ENCODE results near the gene DQX1. TPM values are rescaled to one million over a fixed set of nuclear protein-coding genes. Genes with fewer than 3 reads are reported as not detected.
A peak's percentile ranks its signal among the peaks of the same experiment; 100 is the strongest.

DQX1 gene
- total RNA-seq, 1 donor from 2014 or later, result not detected

GRCh38 chr2:74512744-74513604, 13.1 kb downstream of the DQX1 start:
- H3K4me3 Mint-ChIP-seq (ENCODE audit: unreplicated experiment), result no peak overlapping the region
- DNase-seq (ENCODE audit: low spot score), result peak; percentile 66
- H3K36me3 Mint-ChIP-seq (ENCODE audit: low read depth), result peaks cover 1% of the 10 kb centered on the region
- no peak for TF ChIP-seq CTCF (IDR thresholded peaks at IDR 0.05)
- no peaks in the 10 kb centered on the region for H3K9me3 Mint-ChIP-seq (ENCODE audit: low read depth)
- no peak overlapping the region for H3K27ac Mint-ChIP-seq (ENCODE audit: unreplicated experiment)
- peaks cover 13% of the 10 kb centered on the region for H3K4me1 Mint-ChIP-seq (ENCODE audit: low read depth)
- peaks cover 63% of the 10 kb centered on the region for H3K27me3 Mint-ChIP-seq (ENCODE audit: low read depth)

GRCh38 chr2:74511104-74511989, 14.7 kb downstream of the DQX1 start:
- no peak for DNase-seq (ENCODE audit: low spot score)
- no peaks in the 10 kb centered on the region for H3K9me3 Mint-ChIP-seq (ENCODE audit: low read depth)
- peaks cover 6% of the 10 kb centered on the region for H3K36me3 Mint-ChIP-seq (ENCODE audit: low read depth)
- H3K27me3 Mint-ChIP-seq (ENCODE audit: low read depth), result peaks cover 48% of the 10 kb centered on the region
- no peak overlapping the region for H3K4me3 Mint-ChIP-seq (ENCODE audit: unreplicated experiment)
- peaks cover 21% of the 10 kb centered on the region for H3K4me1 Mint-ChIP-seq (ENCODE audit: low read depth)
- no peak overlapping the region for H3K27ac Mint-ChIP-seq (ENCODE audit: unreplicated experiment)
- TF ChIP-seq CTCF (IDR thresholded peaks at IDR 0.05), result no peak

- peaks cover 45% of the 10 kb centered on the region for H3K27me3 Mint-ChIP-seq (ENCODE audit: low read depth)
- H3K27ac Mint-ChIP-seq (ENCODE audit: unreplicated experiment), result no peak overlapping the region
- no peak for TF ChIP-seq CTCF (IDR thresholded peaks at IDR 0.05)
- H3K4me1 Mint-ChIP-seq (ENCODE audit: low read depth), result peaks cover 28% of the 10 kb centered on the region
- H3K9me3 Mint-ChIP-seq (ENCODE audit: low read depth), result no peaks in the 10 kb centered on the region
- DNase-seq (ENCODE audit: low spot score), result no peak
- H3K4me3 Mint-ChIP-seq (ENCODE audit: unreplicated experiment), result no peak overlapping the region
- H3K36me3 Mint-ChIP-seq (ENCODE audit: low read depth), result peaks cover 6% of the 10 kb centered on the region
Observed at GRCh38 chr2:74510272-74510671, 15.8 kb downstream of the DQX1 start.

GRCh38 chr2:74507926-74508520, 18.0 kb downstream of the DQX1 start:
- Mint-ChIP-seq H3K36me3 (ENCODE audit: low read depth) (peaks cover 14% of the 10 kb centered on the region), H3K27ac (ENCODE audit: unreplicated experiment) (peak overlapping the region; percentile 100), H3K9me3 (ENCODE audit: low read depth) (no peaks in the 10 kb centered on the region), H3K27me3 (ENCODE audit: low read depth) (peaks cover 34% of the 10 kb centered on the region), H3K4me3 (ENCODE audit: unreplicated experiment) (peak overlapping the region; percentile 100), H3K4me1 (ENCODE audit: low read depth) (peaks cover 47% of the 10 kb centered on the region)
- no peak for DNase-seq (ENCODE audit: low spot score)
- no peak for TF ChIP-seq CTCF (IDR thresholded peaks at IDR 0.05)

Measured in chondrocyte (in vitro differentiated cells).